ENCODE measurements around the gene ZNHIT2. TPM values are rescaled to one million over a fixed set of nuclear protein-coding genes. Genes with fewer than 3 reads are reported as not detected.

Gene ZNHIT2
- total RNA-seq, 2 experiments from 2014 or later = 9.0 to 9.5 TPM

DNA sequence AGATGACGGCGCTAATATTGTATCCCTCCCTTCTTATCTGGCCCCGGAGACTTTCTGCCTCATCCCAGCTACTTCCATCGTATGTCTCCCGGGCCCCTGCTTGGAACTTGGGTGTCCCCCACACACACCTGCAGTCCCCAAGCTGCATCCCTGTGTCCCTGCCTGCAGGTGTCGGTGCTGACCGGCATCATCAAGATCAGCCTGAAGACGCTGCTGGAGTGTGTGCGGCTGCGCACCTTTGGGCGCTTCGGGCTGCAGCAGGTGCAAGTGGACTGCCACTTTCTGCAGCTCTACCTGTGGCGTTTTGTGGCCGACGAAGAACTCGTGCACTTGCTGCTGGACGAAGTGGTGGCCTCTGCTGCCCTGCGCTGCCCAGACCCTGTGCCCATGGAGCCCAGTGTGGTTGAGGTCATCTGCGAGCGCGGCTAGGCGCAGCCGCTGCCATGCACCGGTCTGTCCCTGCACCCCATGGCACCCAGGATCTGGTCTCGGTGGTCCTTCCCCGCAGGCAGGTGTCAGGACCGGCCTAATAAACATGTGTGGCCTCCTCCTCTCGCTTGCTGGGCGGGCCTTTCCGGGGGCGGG lies 6.2 kb downstream of the ZNHIT2 start:
- Histone ChIP-seq H3K36me3 (ENCODE audit: insufficient read depth, low read length) (peaks cover 35% of the 10 kb centered on the region), H3K9me3 (ENCODE audit: control insufficient read depth in 1 of 2, insufficient read depth in 1 of 2, low read length in 2 of 2) (no peaks in the 10 kb centered on the region), H3K4me3 (ENCODE audit: low read length) (peak overlapping the region; percentile 81), H3K4me1 (ENCODE audit: insufficient read depth, low read length) (peaks cover 57% of the 10 kb centered on the region), H3K27ac (ENCODE audit: low read depth in 1 of 2, low read length in 2 of 2) (no peak overlapping the region), H3K27me3 (ENCODE audit: control insufficient read depth in 1 of 2, insufficient read depth in 2 of 2, low read length in 2 of 2) (no peaks in the 10 kb centered on the region)
- ATAC-seq (ENCODE audit: poor library complexity) (no peak), DNase-seq (no peak)
- intact Hi-C loops (cut with DNase I, micrococcal nuclease) = loop anchor here in 1 of 2 experiments (5.0 to 10.0 kb wide), 2 partner anchors 309 to 414 kb away; partner anchors contain the start of genes MAP4K2 and SCYL1
- CTCF ChIA-PET = interaction anchor here (0.8 to 4.1 kb wide), 12 partner anchors 9 to 98 kb away, joined by 3 to 58 read pairs (median 10); partner anchors contain the start of genes ARL2, CAPN1, FAU and MRPL49
- TF ChIP-seq, protein P1, sequence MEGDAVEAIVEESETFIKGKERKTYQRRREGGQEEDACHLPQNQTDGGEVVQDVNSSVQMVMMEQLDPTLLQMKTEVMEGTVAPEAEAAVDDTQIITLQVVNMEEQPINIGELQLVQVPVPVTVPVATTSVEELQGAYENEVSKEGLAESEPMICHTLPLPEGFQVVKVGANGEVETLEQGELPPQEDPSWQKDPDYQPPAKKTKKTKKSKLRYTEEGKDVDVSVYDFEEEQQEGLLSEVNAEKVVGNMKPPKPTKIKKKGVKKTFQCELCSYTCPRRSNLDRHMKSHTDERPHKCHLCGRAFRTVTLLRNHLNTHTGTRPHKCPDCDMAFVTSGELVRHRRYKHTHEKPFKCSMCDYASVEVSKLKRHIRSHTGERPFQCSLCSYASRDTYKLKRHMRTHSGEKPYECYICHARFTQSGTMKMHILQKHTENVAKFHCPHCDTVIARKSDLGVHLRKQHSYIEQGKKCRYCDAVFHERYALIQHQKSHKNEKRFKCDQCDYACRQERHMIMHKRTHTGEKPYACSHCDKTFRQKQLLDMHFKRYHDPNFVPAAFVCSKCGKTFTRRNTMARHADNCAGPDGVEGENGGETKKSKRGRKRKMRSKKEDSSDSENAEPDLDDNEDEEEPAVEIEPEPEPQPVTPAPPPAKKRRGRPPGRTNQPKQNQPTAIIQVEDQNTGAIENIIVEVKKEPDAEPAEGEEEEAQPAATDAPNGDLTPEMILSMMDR (IDR thresholded peaks at IDR 0.05) = no peak
- POLR2A ChIA-PET = interaction anchor here (0.6 to 6.5 kb wide), 16 partner anchors 10 to 461 kb away, joined by 3 to 91 read pairs (median 6); partner anchors contain the start of genes ARL2, CDC42EP2, CDCA5 and FAM89B
- H3K27ac Mint-ChIP-seq = peak overlapping the region; percentile 92
- no peaks in the 10 kb centered on the region for H3K9me3 Mint-ChIP-seq
- H3K27me3 Mint-ChIP-seq = no peaks in the 10 kb centered on the region
- H3K4me1 Mint-ChIP-seq (ENCODE audit: low read depth) = peaks cover 36% of the 10 kb centered on the region
- peaks cover 32% of the 10 kb centered on the region for H3K36me3 Mint-ChIP-seq (ENCODE audit: low read depth)
- H3K4me3 Mint-ChIP-seq = peak overlapping the region; percentile 95

DNA sequence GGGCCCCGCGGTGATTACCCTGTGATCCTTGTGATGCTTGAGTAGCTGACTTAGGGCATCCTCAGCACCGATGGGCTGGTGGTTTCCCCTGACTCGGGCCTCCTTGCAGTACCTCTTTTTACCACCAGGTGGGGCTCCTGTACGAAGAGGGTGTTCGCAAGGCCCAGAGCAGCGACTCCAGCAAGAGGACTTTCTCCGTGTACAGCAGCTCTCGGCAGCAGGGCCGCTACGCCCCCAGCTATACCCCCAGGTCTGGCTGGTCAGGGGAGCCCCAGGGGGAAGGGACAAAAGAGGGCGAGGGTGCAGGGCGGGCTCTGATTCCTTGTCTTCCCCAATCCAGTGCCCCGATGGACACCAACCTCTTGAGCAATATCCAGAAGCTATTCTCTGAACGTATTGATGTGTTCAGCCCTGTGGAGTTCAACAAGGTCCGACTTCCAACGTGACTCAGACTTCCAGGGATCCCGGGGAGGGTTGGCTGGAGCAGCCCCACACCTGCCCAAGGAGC lies 7.1 kb downstream of the ZNHIT2 start:
- no peaks in the 10 kb centered on the region for H3K9me3 Mint-ChIP-seq
- peak overlapping the region; percentile 92 for H3K27ac Mint-ChIP-seq
- intact Hi-C loops (cut with DNase I, micrococcal nuclease) = loop anchor here (1.0 to 10.0 kb wide), 5 partner anchors 8 to 414 kb away; partner anchors contain the start of genes VPS51 (in 2 of the 2), CAPN1 (in 1 of the 2), MAP4K2 (in 1 of the 2) and SCYL1 (in 1 of the 2)
- ATAC-seq (ENCODE audit: poor library complexity) = peak; percentile 58
- H3K4me3 Mint-ChIP-seq = peak overlapping the region; percentile 32
- no peak overlapping the region for H3K4me3 ChIP-seq (ENCODE audit: low read length)
- ChIA-PET CTCF (interaction anchor here (0.7 to 4.1 kb wide), 18 partner anchors 9 to 250 kb away, joined by 3 to 58 read pairs (median 4); partner anchors contain the start of genes ARL2, FAU, MRPL49 and VPS51), POLR2A (interaction anchor here (0.8 to 6.5 kb wide), 6 partner anchors 11 to 366 kb away, joined by 3 to 91 read pairs (median 29); partner anchors contain the start of genes ARL2, FAU, MRPL49 and RASGRP2)
- peaks cover 48% of the 10 kb centered on the region for H3K4me1 ChIP-seq (ENCODE audit: insufficient read depth, low read length)
- no peaks in the 10 kb centered on the region for H3K27me3 ChIP-seq (ENCODE audit: control insufficient read depth in 1 of 2, insufficient read depth in 2 of 2, low read length in 2 of 2)
- H3K27me3 Mint-ChIP-seq = no peaks in the 10 kb centered on the region
- H3K36me3 ChIP-seq (ENCODE audit: insufficient read depth, low read length) = peaks cover 35% of the 10 kb centered on the region
- peak; percentile 90 to 99 (median 95) for DNase-seq
- peak overlapping the region; percentile 33 to 53 for H3K27ac ChIP-seq (ENCODE audit: low read depth in 1 of 2, low read length in 2 of 2)
- TF ChIP-seq, protein P1 (IDR thresholded peaks at IDR 0.05) = peak; percentile 94
- peaks cover 40% of the 10 kb centered on the region for H3K36me3 Mint-ChIP-seq (ENCODE audit: low read depth)
- no peaks in the 10 kb centered on the region for H3K9me3 ChIP-seq (ENCODE audit: control insufficient read depth in 1 of 2, insufficient read depth in 1 of 2, low read length in 2 of 2)
- peaks cover 36% of the 10 kb centered on the region for H3K4me1 Mint-ChIP-seq (ENCODE audit: low read depth)
